BJ (cell line): ENCODE results near the gene FOXP1. TPM values are rescaled to one million over a fixed set of nuclear protein-coding genes. Genes with fewer than 3 reads are reported as not detected.

ENCODE experiments used
- CTCF ChIA-PET: fragments of 350-600 bp; formaldehyde crosslinking; extraction: SDS; loops from one replicate; lab custom pipeline; 2021; ENCODE audit warnings: antibody characterized with exemption, inconsistent platforms; lab: Yijun Ruan, JAX
- POLR2A ChIA-PET: fragments of 300-600 bp; sonication (Branson Sonifier 250); formaldehyde crosslinking; extraction: SDS; loops from one replicate; lab custom pipeline; 2021; ENCODE audit warnings: antibody characterized with exemption; lab: Charles Lee
- DNase-seq: peaks from one replicate; pipeline ENCODE4 v3.0.0-alpha.2; 2011; ENCODE audit warnings: low read depth
- H3K27me3 ChIP-seq: 2 replicates; pipeline ENCODE4 v1.6.0; 2011; ENCODE audit warnings: low read length; ENCODE audit not compliant: control insufficient read depth, insufficient read depth
- H3K36me3 ChIP-seq: 2 replicates; pipeline ENCODE4 v1.5.1; 2011; ENCODE audit warnings: low read length; ENCODE audit not compliant: control insufficient read depth, insufficient read depth
- H3K4me3 ChIP-seq: 2 replicates; pipeline ENCODE4 v1.5.1; 2011; ENCODE audit warnings: low read depth, mild to moderate bottlenecking, control low read depth, low read length
- CTCF ChIP-seq: IDR thresholded peaks from 2 replicates; pipeline ENCODE4 v1.5.1; 2011; ENCODE audit warnings: low read depth, mild to moderate bottlenecking, control low read depth, inconsistent platforms, low read length, moderate library complexity; ENCODE audit not compliant: insufficient read depth
- polyA plus RNA-seq: library from polyadenylated mRNA; depleted of rRNA; stranded (reverse); fragments of >200 nt; gene quantifications from 2 replicates; pipeline ENCODE4 v1.2.3, GENCODE V29; 2011

The FOXP1 gene
- polyA plus RNA-seq, 1 experiment = 37.0 TPM

GRCh38 chr3:71323558-71323957, 260.0 kb downstream of the FOXP1 start:
- H3K27me3 ChIP-seq = no peaks in the 10 kb centered on the region
- POLR2A ChIA-PET = no interaction called here
- no peak overlapping the region for H3K4me3 ChIP-seq
- CTCF ChIA-PET = no interaction called here
- no peak for TF ChIP-seq CTCF
- no peak for DNase-seq
- H3K36me3 ChIP-seq = no peaks in the 10 kb centered on the region

DNA sequence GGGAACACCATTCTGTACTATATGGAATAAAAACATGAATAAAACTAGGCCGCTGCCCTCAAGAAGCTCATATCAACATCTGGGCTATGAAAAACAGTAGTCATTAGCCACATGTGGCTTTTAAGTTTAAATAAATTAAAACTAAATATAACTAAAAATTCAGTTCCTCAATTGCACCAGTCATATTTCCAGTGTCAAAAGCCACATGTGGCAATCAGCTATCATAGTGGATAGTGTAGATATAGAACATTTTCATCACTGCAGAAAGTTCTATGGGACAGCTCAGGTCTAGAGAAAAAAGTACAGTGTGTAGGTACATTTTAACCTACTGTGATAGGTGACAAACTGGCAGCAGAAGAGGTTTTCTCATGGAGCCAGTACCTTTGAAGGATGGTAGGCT, 261.4 kb downstream of the FOXP1 start:
- CTCF ChIA-PET = interaction anchor here (1.0 kb wide), 1 partner anchor 9 kb away, joined by 3 read pairs; no protein-coding TSS in a partner anchor

DNA sequence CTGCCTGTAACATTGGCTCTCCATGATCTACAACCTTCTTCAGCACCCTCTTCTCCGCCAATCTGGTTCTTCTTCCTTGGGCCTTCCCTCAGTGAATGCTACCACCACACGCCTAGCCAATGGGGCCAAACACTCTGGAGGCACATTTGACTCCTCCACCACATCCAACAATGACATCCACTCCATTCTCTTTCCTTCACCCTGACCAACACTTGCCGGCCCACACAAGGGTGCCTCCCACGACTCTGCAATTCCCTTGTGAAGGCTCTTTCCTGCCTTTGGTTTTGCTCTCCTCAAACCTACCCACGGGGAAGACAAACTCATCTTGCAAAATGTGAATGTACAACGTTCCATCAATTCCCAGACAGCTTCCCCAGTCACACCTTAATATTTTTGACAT, 263.8 kb downstream of the FOXP1 start:
- CTCF ChIA-PET = interaction anchor here (1.1 kb wide), 1 partner anchor 22 kb away, joined by 3 read pairs; no protein-coding TSS in a partner anchor
- no peak for TF ChIP-seq CTCF
- no peak for DNase-seq
- Histone ChIP-seq H3K4me3 (no peak overlapping the region), H3K27me3 (no peaks in the 10 kb centered on the region), H3K36me3 (no peaks in the 10 kb centered on the region)
- POLR2A ChIA-PET = no interaction called here

More for the DNA sequence above, 261.4 kb downstream of the FOXP1 start:
- TF ChIP-seq CTCF = no peak
- no peaks in the 10 kb centered on the region for H3K27me3 ChIP-seq
- H3K4me3 ChIP-seq = no peak overlapping the region
- POLR2A ChIA-PET = no interaction called here
- no peak for DNase-seq
- H3K36me3 ChIP-seq = no peaks in the 10 kb centered on the region

DNA sequence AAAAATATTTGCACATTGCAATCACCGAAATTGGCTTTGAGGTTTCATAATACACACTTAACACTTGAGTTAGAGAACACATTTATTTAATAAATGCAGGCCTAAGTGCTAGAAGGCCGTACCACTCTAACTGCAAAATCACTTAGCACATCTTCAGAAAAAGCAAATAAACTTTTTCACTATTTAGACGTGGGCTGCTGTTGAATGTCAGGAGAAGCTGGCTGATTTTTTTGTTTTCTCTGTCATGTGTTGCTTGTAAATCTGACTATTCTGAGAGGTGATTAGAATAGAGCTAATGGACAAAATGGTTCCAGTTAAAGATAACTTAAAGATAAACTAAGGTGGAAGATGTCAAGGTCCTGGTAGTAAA, 265.1 kb downstream of the FOXP1 start:
- Histone ChIP-seq H3K36me3 (no peaks in the 10 kb centered on the region), H3K4me3 (no peak overlapping the region), H3K27me3 (no peaks in the 10 kb centered on the region)
- ChIA-PET POLR2A (no interaction called here), CTCF (no interaction called here)
- no peak for TF ChIP-seq CTCF
- DNase-seq = no peak

DNA sequence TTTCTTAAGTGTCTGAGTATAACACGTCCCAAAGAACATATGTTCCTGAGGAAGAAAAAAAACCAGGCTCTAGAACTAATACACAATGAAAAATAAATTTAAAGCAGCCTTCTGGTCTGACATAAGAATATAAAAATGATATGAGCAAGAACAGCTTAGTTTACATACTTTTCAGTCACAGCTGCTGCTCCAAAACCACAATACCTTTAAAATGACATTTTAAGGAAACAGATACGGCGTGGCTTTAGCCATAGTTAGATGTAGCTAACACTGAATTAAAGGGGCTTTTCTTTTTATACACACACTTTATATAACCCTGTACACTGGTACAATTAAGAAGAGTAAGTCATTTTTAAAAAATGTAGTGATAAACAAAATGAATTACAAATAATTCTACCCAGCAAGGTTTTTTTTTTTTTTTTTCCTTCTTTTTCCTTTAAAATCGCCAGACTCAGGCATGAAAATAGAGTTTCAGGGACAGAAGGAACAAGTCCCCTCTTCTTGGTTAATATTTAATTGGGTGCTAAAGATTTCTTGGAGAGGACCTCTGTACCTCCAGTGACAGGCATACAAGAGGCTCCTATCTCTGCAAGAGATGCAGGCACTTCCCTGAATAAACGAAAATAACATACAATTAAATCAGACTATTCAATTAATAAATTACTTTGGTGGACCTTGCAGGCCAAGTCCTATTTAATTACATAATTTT, 265.6 kb downstream of the FOXP1 start:
- no peak for TF ChIP-seq CTCF
- ChIA-PET POLR2A (interaction anchor here (0.6 to 0.7 kb wide), 2 partner anchors 89 to 143 kb away, joined by 3 to 5 read pairs; no protein-coding TSS in a partner anchor), CTCF (interaction anchor here (0.6 kb wide), 1 partner anchor 9 kb away, joined by 3 read pairs; no protein-coding TSS in a partner anchor)
- H3K27me3 ChIP-seq = no peaks in the 10 kb centered on the region
- no peaks in the 10 kb centered on the region for H3K36me3 ChIP-seq
- no peak for DNase-seq
- H3K4me3 ChIP-seq = no peak overlapping the region
